GM18502 (cell line): Measurements from ENCODE around the gene C4BPA.

ENCODE experiments used
- ATAC-seq: cut with Tn5 transposase; IDR thresholded peaks from one replicate; pipeline ENCODE4 v1.9.1; 2021; ENCODE audit warnings: mild to moderate bottlenecking; ENCODE audit not compliant: unreplicated experiment, poor library complexity

Gene C4BPA

GRCh38 chr1:207173396-207173795 is 69.4 kb downstream of the C4BPA start:
- ATAC-seq = no peak

- ATAC-seq = no peak
Measured at GRCh38 chr1:207174913-207175312, 70.9 kb downstream of the C4BPA start.

GRCh38 chr1:207179036-207179435 is 75.0 kb downstream of the C4BPA start:
- no peak for ATAC-seq

GRCh38 chr1:207181847-207182246 is 77.8 kb downstream of the C4BPA start:
- ATAC-seq = no peak

- ATAC-seq = no peak
Measured at GRCh38 chr1:207186503-207186902, 82.5 kb downstream of the C4BPA start.

- ATAC-seq = no peak
Measured at GRCh38 chr1:207188901-207189300, 84.9 kb downstream of the C4BPA start.

- ATAC-seq = no peak
Measured at GRCh38 chr1:207191061-207191460, 87.0 kb downstream of the C4BPA start.

GRCh38 chr1:207191776-207192175 is 87.7 kb downstream of the C4BPA start:
- no peak for ATAC-seq

GRCh38 chr1:207194197-207194596 is 90.2 kb downstream of the C4BPA start:
- no peak for ATAC-seq
